IPS DF 4.7 (cell line): ENCODE results near the gene BCL2L13.

ENCODE experiments used
- DNase-seq: peaks from one replicate; pipeline ENCODE4 v3.0.0-alpha.2; 2013; ENCODE audit warnings: low spot score; ENCODE audit errors: extremely low read depth

Gene BCL2L13

GRCh38 chr22:17726928-17727897, 88.7 kb downstream of the BCL2L13 start:
- DNase-seq, result no peak

- DNase-seq, result no peak
These were observed 90.2 kb downstream of the BCL2L13 start for GRCh38 chr22:17728786-17729185.

- no peak for DNase-seq
These were observed 91.0 kb downstream of the BCL2L13 start for GRCh38 chr22:17729561-17729960.

GRCh38 chr22:17732251-17732854, 93.8 kb downstream of the BCL2L13 start:
- no peak for DNase-seq

- DNase-seq, result no peak
These were observed 94.9 kb downstream of the BCL2L13 start for GRCh38 chr22:17733466-17733865.

GRCh38 chr22:17734187-17734586, 95.6 kb downstream of the BCL2L13 start:
- DNase-seq, result no peak

GRCh38 chr22:17738386-17739128, 100.0 kb downstream of the BCL2L13 start:
- no peak for DNase-seq

- no peak for DNase-seq
These were observed 100.8 kb downstream of the BCL2L13 start for GRCh38 chr22:17739196-17739975.

GRCh38 chr22:17741866-17742526, 103.4 kb downstream of the BCL2L13 start:
- no peak for DNase-seq

GRCh38 chr22:17742527-17742902, 104.0 kb downstream of the BCL2L13 start:
- peak; percentile 64 for DNase-seq

- no peak for DNase-seq
These were observed 105.3 kb downstream of the BCL2L13 start for GRCh38 chr22:17743661-17744411.

- DNase-seq, result no peak
These were observed 105.9 kb downstream of the BCL2L13 start for GRCh38 chr22:17744430-17744829.

- DNase-seq, result no peak
These were observed 108.4 kb downstream of the BCL2L13 start for GRCh38 chr22:17746916-17747315.

- DNase-seq, result no peak
These were observed 110.2 kb downstream of the BCL2L13 start for GRCh38 chr22:17748555-17749353.

GRCh38 chr22:17749605-17750395, 111.2 kb downstream of the BCL2L13 start:
- DNase-seq, result no peak

GRCh38 chr22:17751596-17751995, 113.0 kb downstream of the BCL2L13 start:
- no peak for DNase-seq

- DNase-seq, result no peak
These were observed 114.9 kb downstream of the BCL2L13 start for GRCh38 chr22:17753401-17753989.
